HEK293 (cell line): ENCODE measurements around the gene TLCD3A.
A peak's percentile ranks its signal among the peaks of the same experiment; 100 is the strongest.

Experiments
- HOXD13 ChIP-seq: sonication (generic); formaldehyde crosslinking; IDR thresholded peaks from 2 replicates; pipeline ENCODE4 v1.8.0; 2022; ENCODE audit warnings: missing genetic modification reagents, borderline replicate concordance
- PBX3 ChIP-seq: sonication (generic); formaldehyde crosslinking; IDR thresholded peaks from 2 replicates; pipeline ENCODE4 v1.8.1; 2022; ENCODE audit warnings: mild to moderate bottlenecking, moderate library complexity, missing genetic modification reagents
- SETDB1 ChIP-seq: IDR thresholded peaks from one replicate; pipeline ENCODE4 v1.6.1; 2017; ENCODE audit warnings: mild to moderate bottlenecking, low read length, moderate library complexity, mixed read lengths; ENCODE audit not compliant: insufficient read length
- TSHZ1 ChIP-seq: fragments of 450-650 bp; formaldehyde crosslinking; IDR thresholded peaks from 2 replicates; pipeline ENCODE4 v1.5.1; 2016; ENCODE audit warnings: missing biosample characterization, missing genetic modification characterization, borderline replicate concordance
- ZBTB20 ChIP-seq: fragments of 450-650 bp; formaldehyde crosslinking; IDR thresholded peaks from 2 replicates; pipeline ENCODE4 v1.5.1; 2016; ENCODE audit warnings: missing biosample characterization, missing genetic modification characterization
- ZBTB49 ChIP-seq: fragments of 450-650 bp; formaldehyde crosslinking; IDR thresholded peaks from 2 replicates; pipeline ENCODE4 v1.5.1; 2016; ENCODE audit warnings: missing biosample characterization, missing genetic modification characterization, low read depth
- ZFP37 ChIP-seq: fragments of 450-650 bp; formaldehyde crosslinking; IDR thresholded peaks from 2 replicates; pipeline ENCODE4 v1.5.1; 2016; ENCODE audit warnings: missing biosample characterization, missing genetic modification characterization
- ZNF112 ChIP-seq: fragments of 450-650 bp; formaldehyde crosslinking; IDR thresholded peaks from 2 replicates; pipeline ENCODE4 v1.5.0; 2017; ENCODE audit warnings: missing biosample characterization, missing genetic modification characterization
- ZNF16 ChIP-seq: fragments of 450-650 bp; formaldehyde crosslinking; IDR thresholded peaks from 2 replicates; pipeline ENCODE4 v1.5.1; 2016; ENCODE audit warnings: low read depth, missing biosample characterization, missing genetic modification characterization
- ZNF2 ChIP-seq: fragments of 450-650 bp; formaldehyde crosslinking; IDR thresholded peaks from 2 replicates; pipeline ENCODE4 v1.5.1; 2016; ENCODE audit warnings: missing biosample characterization, missing genetic modification characterization
- ZNF266 ChIP-seq: fragments of 450-650 bp; formaldehyde crosslinking; IDR thresholded peaks from 2 replicates; pipeline ENCODE4 v1.5.1; 2016; ENCODE audit warnings: missing biosample characterization, missing genetic modification characterization, low read depth
- ZNF561 ChIP-seq: fragments of 450-650 bp; IDR thresholded peaks from 2 replicates; pipeline ENCODE4 v1.5.1; 2018; ENCODE audit warnings: missing biosample characterization, missing genetic modification characterization, borderline replicate concordance
- ZNF571 ChIP-seq: fragments of 450-650 bp; formaldehyde crosslinking; IDR thresholded peaks from 2 replicates; pipeline ENCODE4 v1.5.0; 2017; ENCODE audit warnings: missing biosample characterization, missing genetic modification characterization
- ZNF600 ChIP-seq: fragments of 450-650 bp; formaldehyde crosslinking; IDR thresholded peaks from 2 replicates; pipeline ENCODE4 v1.5.1; 2016; ENCODE audit warnings: missing biosample characterization, missing genetic modification characterization
- ZNF660 ChIP-seq: fragments of 450-650 bp; IDR thresholded peaks from 2 replicates; pipeline ENCODE4 v1.5.1; 2018; ENCODE audit warnings: missing biosample characterization, mild to moderate bottlenecking, missing genetic modification characterization
- ZNF677 ChIP-seq: fragments of 450-650 bp; IDR thresholded peaks from 2 replicates; pipeline ENCODE4 v1.5.0; 2018; ENCODE audit warnings: missing biosample characterization, mild to moderate bottlenecking, missing genetic modification characterization, moderate library complexity
- ZNF76 ChIP-seq: fragments of 450-650 bp; formaldehyde crosslinking; IDR thresholded peaks from 2 replicates; pipeline ENCODE4; 2016; ENCODE audit warnings: low read depth, missing biosample characterization, missing genetic modification characterization, borderline replicate concordance
- TF ChIP-seq, protein P1 (sequence below): fragments of 450-650 bp; formaldehyde crosslinking; IDR thresholded peaks from 2 replicates; pipeline ENCODE4 v1.5.1; 2016; ENCODE audit warnings: missing biosample characterization, missing genetic modification characterization
- TF ChIP-seq, protein P2 (sequence below): fragments of 450-650 bp; formaldehyde crosslinking; IDR thresholded peaks from 2 replicates; pipeline ENCODE4 v1.5.1; 2016; ENCODE audit warnings: missing biosample characterization, missing genetic modification characterization

Gene TLCD3A

DNA sequence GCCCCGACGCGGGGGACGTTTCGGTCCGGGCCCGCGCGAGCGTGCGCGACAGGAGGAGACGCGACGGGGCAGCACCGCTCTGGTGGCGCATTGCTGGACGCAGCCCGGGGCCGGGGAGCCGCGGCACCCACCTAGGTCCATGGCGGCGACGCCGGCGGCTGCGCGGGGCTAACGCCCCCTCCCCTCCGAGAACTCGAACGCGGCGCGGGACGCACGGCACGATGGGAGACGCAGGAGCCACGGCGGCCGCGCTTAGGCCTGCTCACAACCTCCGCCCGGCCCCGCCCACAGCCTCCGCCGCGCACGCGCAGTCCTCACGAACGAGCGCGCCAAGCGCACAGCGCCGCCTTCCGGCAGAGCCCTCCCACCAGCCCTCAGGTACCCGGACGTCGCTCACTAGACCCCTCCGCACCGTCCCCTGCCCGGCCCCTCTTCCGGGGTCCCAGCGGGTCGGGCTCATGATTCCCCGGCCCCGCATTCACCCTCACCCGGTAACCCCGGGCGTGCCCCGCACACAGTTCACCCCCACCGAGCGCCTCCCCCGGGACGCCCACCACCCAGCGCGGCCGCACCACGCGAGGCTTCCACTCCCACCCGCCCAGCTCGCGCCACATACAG is 19.7 kb downstream of the TLCD3A start, which contains the start of gene GEMIN4 (continued):
- TF ChIP-seq PBX3 (CRISPR knock-in tag): peak; percentile 85; the same call in 1 of the 2 replicates
- TF ChIP-seq ZNF16 (tag by site-specific recombination): no peak
- peak; percentile 89; the same call in 1 of the 2 replicates for TF ChIP-seq ZNF76 (tag by site-specific recombination)
- no peak for TF ChIP-seq SETDB1
- TF ChIP-seq ZFP37 (tag by site-specific recombination): peak; percentile 94
- TF ChIP-seq ZNF561 (tag by site-specific recombination): 0 out of 2 replicates have a peak, but pooled peaks have one; percentile 59
- peak; percentile 80 for TF ChIP-seq ZNF2 (tag by site-specific recombination)
- no peak for TF ChIP-seq ZBTB49 (tag by site-specific recombination)
- TF ChIP-seq, protein P1, sequence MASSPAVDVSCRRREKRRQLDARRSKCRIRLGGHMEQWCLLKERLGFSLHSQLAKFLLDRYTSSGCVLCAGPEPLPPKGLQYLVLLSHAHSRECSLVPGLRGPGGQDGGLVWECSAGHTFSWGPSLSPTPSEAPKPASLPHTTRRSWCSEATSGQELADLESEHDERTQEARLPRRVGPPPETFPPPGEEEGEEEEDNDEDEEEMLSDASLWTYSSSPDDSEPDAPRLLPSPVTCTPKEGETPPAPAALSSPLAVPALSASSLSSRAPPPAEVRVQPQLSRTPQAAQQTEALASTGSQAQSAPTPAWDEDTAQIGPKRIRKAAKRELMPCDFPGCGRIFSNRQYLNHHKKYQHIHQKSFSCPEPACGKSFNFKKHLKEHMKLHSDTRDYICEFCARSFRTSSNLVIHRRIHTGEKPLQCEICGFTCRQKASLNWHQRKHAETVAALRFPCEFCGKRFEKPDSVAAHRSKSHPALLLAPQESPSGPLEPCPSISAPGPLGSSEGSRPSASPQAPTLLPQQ (tag by site-specific recombination): peak; percentile 47
- 0 out of 2 replicates have a peak, but pooled peaks have one; percentile 36 for TF ChIP-seq ZNF677
- TF ChIP-seq HOXD13: no peak; the same call in 1 of the 2 replicates
- TF ChIP-seq ZNF660 (tag by site-specific recombination): peak; percentile 67
- peak; percentile 78 for TF ChIP-seq ZNF600 (tag by site-specific recombination)
- no peak for TF ChIP-seq ZNF571 (tag by site-specific recombination)
- TF ChIP-seq, protein P2, sequence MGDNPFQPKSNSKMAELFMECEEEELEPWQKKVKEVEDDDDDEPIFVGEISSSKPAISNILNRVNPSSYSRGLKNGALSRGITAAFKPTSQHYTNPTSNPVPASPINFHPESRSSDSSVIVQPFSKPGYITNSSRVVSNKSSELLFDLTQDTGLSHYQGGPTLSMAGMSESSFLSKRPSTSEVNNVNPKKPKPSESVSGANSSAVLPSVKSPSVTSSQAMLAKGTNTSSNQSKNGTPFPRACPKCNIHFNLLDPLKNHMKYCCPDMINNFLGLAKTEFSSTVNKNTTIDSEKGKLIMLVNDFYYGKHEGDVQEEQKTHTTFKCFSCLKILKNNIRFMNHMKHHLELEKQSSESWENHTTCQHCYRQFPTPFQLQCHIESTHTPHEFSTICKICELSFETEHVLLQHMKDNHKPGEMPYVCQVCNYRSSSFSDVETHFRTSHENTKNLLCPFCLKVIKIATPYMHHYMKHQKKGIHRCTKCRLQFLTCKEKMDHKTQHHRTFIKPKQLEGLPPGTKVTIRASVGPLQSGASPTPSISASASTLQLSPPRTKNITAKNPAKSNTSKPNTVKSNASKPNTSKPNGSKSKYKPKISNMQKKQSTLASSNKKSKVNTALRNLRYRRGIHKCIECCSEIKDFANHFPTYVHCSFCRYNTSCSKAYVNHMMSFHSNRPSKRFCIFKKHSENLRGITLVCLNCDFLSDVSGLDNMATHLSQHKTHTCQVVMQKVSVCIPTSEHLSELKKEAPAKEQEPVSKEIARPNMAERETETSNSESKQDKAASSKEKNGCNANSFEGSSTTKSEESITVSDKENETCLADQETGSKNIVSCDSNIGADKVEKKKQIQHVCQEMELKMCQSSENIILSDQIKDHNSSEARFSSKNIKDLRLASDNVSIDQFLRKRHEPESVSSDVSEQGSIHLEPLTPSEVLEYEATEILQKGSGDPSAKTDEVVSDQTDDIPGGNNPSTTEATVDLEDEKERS (tag by site-specific recombination): 0 out of 2 replicates have a peak, but pooled peaks have one; percentile 46
- TF ChIP-seq ZNF266 (tag by site-specific recombination): no peak
- no peak for TF ChIP-seq TSHZ1
- peak; percentile 81 for TF ChIP-seq ZBTB20 (tag by site-specific recombination)
- no peak for TF ChIP-seq ZNF112
